ENCODE results near the gene GABRR2.

Gene GABRR2

DNA sequence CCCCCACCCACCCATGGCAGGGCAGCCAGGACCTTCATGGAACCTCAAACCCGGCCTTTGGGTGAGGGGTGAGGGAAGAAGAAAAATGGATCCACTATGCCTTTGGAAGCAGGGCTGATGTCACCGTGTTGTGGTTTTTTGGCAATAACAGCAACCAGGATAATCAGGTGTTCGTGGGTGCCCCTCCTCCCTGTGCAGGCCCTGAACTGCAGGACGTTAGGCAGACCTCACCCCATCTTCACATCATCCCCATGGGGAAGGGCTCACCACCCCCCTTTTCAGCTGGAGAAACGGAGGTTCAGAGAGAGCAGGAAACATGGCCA lies 3.6 kb downstream of the GABRR2 start:
- TF ChIP-seq, protein P1, sequence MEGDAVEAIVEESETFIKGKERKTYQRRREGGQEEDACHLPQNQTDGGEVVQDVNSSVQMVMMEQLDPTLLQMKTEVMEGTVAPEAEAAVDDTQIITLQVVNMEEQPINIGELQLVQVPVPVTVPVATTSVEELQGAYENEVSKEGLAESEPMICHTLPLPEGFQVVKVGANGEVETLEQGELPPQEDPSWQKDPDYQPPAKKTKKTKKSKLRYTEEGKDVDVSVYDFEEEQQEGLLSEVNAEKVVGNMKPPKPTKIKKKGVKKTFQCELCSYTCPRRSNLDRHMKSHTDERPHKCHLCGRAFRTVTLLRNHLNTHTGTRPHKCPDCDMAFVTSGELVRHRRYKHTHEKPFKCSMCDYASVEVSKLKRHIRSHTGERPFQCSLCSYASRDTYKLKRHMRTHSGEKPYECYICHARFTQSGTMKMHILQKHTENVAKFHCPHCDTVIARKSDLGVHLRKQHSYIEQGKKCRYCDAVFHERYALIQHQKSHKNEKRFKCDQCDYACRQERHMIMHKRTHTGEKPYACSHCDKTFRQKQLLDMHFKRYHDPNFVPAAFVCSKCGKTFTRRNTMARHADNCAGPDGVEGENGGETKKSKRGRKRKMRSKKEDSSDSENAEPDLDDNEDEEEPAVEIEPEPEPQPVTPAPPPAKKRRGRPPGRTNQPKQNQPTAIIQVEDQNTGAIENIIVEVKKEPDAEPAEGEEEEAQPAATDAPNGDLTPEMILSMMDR (IDR thresholded peaks at IDR 0.05), result no peak

DNA sequence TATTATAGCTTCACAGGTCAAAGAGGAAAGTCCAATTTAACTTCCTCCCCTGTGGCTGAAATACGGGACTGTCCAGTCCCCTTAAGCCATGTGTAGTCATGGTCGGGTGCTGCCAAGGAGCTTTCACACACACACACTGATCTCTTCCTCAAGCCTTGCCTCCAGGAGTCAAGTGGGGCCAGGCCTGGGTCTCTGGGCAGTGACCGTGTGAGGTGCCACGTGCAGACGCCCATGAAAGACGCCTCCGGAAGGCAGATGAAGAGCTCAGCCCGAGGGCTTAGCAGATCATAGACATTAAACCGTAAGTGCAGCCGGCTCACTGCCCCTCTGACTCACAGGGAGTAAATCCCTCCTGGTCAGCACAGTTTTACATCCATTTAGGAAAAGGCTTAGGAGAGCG lies 4.2 kb downstream of the GABRR2 start:
- TF ChIP-seq, protein P1 (IDR thresholded peaks at IDR 0.05), result no peak

DNA sequence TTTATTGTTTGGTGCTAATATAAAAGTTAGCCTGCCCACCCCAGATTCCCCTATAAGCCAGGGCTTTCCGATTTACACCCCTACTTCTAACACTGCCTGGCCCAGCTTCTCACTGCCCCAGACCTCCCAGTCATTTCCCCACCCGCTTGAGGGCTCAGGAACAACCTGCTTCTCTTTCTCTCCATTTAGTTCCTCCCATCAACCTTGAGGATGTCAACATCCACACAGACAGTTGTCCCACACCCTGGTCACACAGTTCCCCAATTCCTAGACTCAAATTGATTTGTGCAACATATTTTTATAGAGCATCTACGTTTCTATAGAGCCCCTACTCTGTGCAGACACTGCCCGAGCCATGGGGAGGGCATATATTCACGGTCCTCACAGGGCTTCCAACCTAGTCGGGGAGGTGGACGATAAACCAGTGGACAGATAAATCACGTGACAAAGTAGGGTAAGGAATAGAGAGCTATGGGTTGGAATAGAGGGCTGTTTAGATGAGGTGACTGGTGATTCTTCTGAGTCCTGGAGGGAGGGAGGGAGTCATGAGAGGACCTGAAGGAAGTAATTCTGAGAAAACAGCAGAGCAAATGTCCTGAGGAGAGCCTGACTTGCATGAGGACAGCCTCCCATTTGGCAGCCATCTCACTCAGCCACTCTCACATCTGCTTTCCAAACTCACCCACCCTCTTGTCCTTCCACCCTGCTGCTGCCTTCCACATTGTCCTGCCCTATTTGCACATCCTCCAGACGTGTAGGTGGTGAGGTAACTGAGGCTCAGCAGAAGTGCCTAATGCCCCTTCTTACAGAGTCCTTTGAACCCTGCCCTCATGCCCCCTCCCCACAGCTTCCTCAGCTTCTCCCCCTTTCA lies 6.3 kb downstream of the GABRR2 start:
- TF ChIP-seq, protein P1 (IDR thresholded peaks at IDR 0.05), result no peak

DNA sequence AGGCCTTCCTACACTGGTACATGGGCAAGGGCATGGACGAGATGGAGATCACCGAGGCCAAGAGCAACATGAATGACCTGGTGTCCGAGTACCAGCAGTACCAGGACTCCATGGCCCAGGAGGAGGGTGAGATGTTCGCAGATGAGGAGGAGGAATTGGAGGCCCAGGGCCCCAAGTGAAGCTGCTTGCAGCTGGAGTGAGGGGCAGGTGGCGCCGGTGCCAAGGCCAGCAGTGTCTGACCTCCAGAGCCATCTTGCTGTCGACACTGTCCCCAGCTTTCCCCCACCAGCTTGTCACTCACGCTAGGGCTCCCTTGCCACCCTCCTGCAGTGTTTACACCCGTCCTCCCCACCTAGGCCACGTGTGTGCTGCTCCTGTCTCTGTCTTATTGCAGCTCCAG lies 12.2 kb downstream of the GABRR2 start:
- TF ChIP-seq, protein P1 (IDR thresholded peaks at IDR 0.05), result no peak

DNA sequence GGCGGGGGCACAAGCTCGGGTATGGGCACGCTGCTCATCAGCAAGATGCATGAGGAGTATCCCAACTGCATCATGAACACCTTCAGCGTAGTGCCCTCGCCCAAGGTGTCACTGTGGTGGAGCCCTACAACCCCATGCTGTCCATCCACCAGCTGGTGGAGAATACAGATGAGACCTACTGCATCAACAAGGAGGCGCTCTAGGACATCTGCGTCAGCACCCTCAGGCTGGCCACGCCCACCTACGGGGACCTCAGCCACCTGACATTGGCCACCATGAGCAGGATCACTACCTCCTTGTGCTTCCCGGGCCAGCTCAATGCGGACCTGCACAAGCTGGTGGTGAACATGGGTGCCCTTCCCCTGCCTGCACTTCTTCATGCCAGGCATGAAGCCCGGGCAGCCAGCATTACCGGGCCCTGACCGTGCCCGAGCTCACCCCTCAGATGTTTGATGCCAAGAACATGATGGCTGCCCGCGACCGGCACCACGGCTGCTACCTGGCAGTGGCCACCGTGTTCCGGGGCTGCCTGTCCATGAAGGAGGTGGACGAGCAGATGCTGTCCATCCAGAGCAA lies 12.8 kb downstream of the GABRR2 start:
- TF ChIP-seq, protein P1 (IDR thresholded peaks at IDR 0.05), result no peak

DNA sequence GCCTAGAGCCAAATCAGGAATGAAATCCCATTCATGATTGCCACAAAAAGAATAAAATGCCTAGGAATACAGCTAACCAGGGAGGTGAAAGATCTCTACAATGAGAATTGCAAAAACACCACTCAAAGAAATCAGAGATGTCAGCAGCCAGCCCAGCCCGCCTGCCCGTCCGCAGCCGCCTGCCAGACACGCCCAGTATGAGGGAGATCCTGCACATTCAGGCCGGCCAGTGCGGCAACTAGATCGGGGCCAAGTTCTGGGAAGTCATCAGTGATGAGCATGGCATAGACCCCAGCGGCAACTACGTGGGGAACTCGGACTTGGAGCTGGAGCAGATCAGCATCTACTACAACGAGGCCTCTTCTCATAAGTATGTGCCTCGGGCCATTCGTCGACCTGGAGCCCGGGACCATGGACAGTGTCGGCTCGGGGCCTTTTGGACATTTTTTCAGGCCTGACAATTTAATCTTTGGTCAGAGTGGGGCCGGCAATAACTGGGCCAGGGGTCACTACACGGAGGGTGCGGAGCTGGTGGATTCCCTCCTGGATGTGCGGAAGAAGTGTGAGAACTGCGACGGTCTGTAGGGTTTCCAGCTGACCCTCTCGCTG lies 13.4 kb downstream of the GABRR2 start:
- TF ChIP-seq, protein P1 (IDR thresholded peaks at IDR 0.05), result no peak

DNA sequence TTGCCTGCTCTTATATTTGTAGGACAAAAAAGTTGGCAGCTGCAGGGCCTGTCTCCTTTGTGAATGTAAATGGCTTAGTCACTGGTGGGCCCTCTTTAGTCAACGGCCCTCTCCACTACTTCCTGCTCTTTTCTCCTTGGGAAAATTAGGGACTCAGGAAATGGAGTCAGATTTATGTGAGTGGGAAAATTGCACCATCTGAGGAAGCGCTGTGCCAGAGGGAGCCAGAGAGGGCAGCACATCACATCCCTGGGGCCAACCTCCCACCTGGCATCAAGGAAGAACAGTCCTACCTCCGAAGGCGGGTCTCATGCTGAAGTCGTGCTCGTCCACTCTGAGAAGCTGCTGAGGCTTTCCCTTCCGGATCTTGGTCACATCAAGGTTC lies 15.6 kb downstream of the GABRR2 start:
- TF ChIP-seq, protein P1 (IDR thresholded peaks at IDR 0.05), result no peak

Measured in LNCAP (cell line).